ENCODE measurements around the gene ZSCAN21.

DNA sequence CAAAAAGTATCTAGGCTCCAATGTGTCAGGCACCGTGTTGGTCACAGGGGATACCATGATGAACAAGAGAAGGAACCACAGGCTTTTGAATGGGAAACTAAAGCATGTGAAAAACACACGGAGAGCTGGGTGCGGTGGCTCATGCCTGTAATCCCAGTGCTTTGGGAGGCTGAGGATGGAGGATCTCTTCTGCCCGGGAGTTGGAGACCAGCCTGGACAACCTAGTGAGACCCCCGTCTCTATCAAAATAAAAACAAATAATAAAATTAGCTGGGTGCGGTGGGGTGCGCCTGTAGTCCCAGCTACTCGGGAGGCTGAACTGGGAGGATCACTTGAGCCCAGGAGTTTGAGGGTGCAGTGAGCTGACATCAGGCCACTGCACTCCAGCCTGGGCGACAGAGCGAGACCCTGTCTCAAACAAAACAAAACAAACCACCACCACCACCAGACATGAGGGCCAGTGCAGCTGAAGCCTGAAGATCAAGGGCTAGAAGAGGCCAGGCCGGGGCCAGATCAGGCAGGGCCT is 38.6 kb downstream of the ZSCAN21 start:
- TF ChIP-seq, protein P1, sequence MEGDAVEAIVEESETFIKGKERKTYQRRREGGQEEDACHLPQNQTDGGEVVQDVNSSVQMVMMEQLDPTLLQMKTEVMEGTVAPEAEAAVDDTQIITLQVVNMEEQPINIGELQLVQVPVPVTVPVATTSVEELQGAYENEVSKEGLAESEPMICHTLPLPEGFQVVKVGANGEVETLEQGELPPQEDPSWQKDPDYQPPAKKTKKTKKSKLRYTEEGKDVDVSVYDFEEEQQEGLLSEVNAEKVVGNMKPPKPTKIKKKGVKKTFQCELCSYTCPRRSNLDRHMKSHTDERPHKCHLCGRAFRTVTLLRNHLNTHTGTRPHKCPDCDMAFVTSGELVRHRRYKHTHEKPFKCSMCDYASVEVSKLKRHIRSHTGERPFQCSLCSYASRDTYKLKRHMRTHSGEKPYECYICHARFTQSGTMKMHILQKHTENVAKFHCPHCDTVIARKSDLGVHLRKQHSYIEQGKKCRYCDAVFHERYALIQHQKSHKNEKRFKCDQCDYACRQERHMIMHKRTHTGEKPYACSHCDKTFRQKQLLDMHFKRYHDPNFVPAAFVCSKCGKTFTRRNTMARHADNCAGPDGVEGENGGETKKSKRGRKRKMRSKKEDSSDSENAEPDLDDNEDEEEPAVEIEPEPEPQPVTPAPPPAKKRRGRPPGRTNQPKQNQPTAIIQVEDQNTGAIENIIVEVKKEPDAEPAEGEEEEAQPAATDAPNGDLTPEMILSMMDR (IDR thresholded peaks at IDR 0.05), result no peak
- TF ChIP-seq POLR2AphosphoS5 (IDR thresholded peaks at IDR 0.05), result no peak
